Keratinocyte (primary cell): ENCODE results near the gene AGAP1. TPM values are rescaled to one million over a fixed set of nuclear protein-coding genes. Genes with fewer than 3 reads are reported as not detected.

Experiments used
- DNase-seq: peaks from one replicate; pipeline ENCODE4 v3.0.0-alpha.2; 2011; ENCODE audit warnings: low read depth, missing footprints, low spot score
- FAIRE-seq: peaks from 2 replicates; lab custom pipeline; 2011; peaks lifted over from hg19 to GRCh38; lab: Jason Lieb, UNC
- H2AFZ ChIP-seq: 2 replicates; pipeline ENCODE4 v1.6.0; 2012; ENCODE audit warnings: low read length, control low read depth, inconsistent platforms; ENCODE audit not compliant: control insufficient read depth
- H3K27ac ChIP-seq: 2 replicates; pipeline ENCODE4 v1.5.1; 2011; ENCODE audit warnings: low read length; ENCODE audit not compliant: control insufficient read depth, insufficient read depth
- H3K27me3 ChIP-seq: 3 replicates; pipeline ENCODE4 v1.6.0; 2011; ENCODE audit warnings: low read length; ENCODE audit not compliant: control insufficient read depth, insufficient read depth; ENCODE audit errors: extremely low read depth
- H3K36me3 ChIP-seq, 2 experiments: 2 replicates in 1 of 2; 3 replicates in 1 of 2; pipeline ENCODE4 v1.5.1; 2011; ENCODE audit warnings: low read length in 2 of 2, mild to moderate bottlenecking in 1 of 2; ENCODE audit not compliant: control insufficient read depth in 2 of 2, insufficient read depth in 2 of 2; ENCODE audit errors: extremely low read depth in 1 of 2
- H3K4me1 ChIP-seq: 3 replicates; pipeline ENCODE4 v1.5.1; 2011; ENCODE audit warnings: low read length; ENCODE audit not compliant: control insufficient read depth, insufficient read depth; ENCODE audit errors: extremely low read depth
- H3K4me2 ChIP-seq: 3 replicates; pipeline ENCODE4 v1.6.0; 2011; ENCODE audit warnings: low read depth, low read length; ENCODE audit not compliant: control insufficient read depth, insufficient read depth; ENCODE audit errors: extremely low read depth
- H3K4me3 ChIP-seq, 3 experiments: fragments of 200-600 bp in 1 of 3; sonication (generic) in 1 of 3; 2 replicates in 2 of 3; 3 replicates in 1 of 3; pipeline ENCODE4 v1.5.1; 2011 to 2016; ENCODE audit warnings: low read length in 3 of 3, mild to moderate bottlenecking in 3 of 3, control low read depth in 2 of 3, inconsistent platforms in 1 of 3, low read depth in 1 of 3, mixed read lengths in 1 of 3, mixed run types in 1 of 3, moderate library complexity in 1 of 3; ENCODE audit not compliant: control insufficient read depth in 2 of 3, insufficient read depth in 2 of 3; ENCODE audit errors: extremely low read depth in 1 of 3
- H3K79me2 ChIP-seq: 2 replicates; pipeline ENCODE4 v1.6.0; 2012; ENCODE audit warnings: low read length; ENCODE audit not compliant: control insufficient read depth, insufficient read depth
- H3K9ac ChIP-seq: 3 replicates; pipeline ENCODE4 v1.6.0; 2011; ENCODE audit warnings: low read length; ENCODE audit not compliant: control insufficient read depth, insufficient read depth; ENCODE audit errors: extremely low read depth
- H3K9me1 ChIP-seq: 3 replicates; pipeline ENCODE4 v1.6.0; 2011; ENCODE audit warnings: low read length; ENCODE audit not compliant: control insufficient read depth, insufficient read depth; ENCODE audit errors: extremely low read depth
- H3K9me3 ChIP-seq: 2 replicates; pipeline ENCODE4 v1.5.1; 2012; ENCODE audit warnings: low read depth, low read length; ENCODE audit not compliant: control insufficient read depth
- H4K20me1 ChIP-seq: 3 replicates; pipeline ENCODE4 v1.6.0; 2011; ENCODE audit warnings: low read length; ENCODE audit not compliant: control insufficient read depth, insufficient read depth; ENCODE audit errors: extremely low read depth
- EZH2 ChIP-seq: IDR thresholded peaks from one replicate; pipeline ENCODE4 v1.6.1; 2012; ENCODE audit warnings: inconsistent platforms, mild to moderate bottlenecking, low read length, moderate library complexity
- dilution Hi-C: fragments of 300-500 bp; cut with MboI; formaldehyde crosslinking; loops from one replicate; pipeline ENCODE4 v1.7.0; 2020; ENCODE audit warnings: low sequenced_read_pairs; ENCODE audit not compliant: extremely low pct_ligation_motif_present
- polyA plus RNA-seq, 5 experiments: library from polyadenylated mRNA; depleted of rRNA in 3 of 5; stranded (reverse) in 3 of 5; stranded (forward) in 1 of 5; unstranded in 1 of 5; fragments of >200 nt; gene quantifications; 1 replicate in 1 of 5; 2 replicates in 3 of 5; 3 replicates in 1 of 5; pipeline versions ENCODE4 v1.2.1 to v1.2.3, GENCODE V29; 2011 to 2012; ENCODE audit warnings: missing spikeins in 2 of 5, low read depth in 1 of 5, low replicate concordance in 1 of 5
- TF ChIP-seq, protein P1 (sequence below), 3 experiments: IDR thresholded peaks in 1 of 3; conservative IDR thresholded peaks in 1 of 3; optimal IDR thresholded peaks in 1 of 3; 2 replicates in 2 of 3; 3 replicates in 1 of 3; pipeline versions ENCODE3 to v1.5.1; 2011; ENCODE audit warnings: low read length in 3 of 3, mild to moderate bottlenecking in 3 of 3, moderate library complexity in 2 of 3, control low read depth in 1 of 3, inconsistent platforms in 1 of 3; ENCODE audit not compliant: insufficient read depth in 2 of 3; ENCODE audit errors: extremely low read depth in 1 of 3

AGAP1 gene
- polyA plus RNA-seq, 1 donor (not counting 4 experiments of a cell fraction or from before 2014, with no cell fraction given) = 12.6 TPM

DNA sequence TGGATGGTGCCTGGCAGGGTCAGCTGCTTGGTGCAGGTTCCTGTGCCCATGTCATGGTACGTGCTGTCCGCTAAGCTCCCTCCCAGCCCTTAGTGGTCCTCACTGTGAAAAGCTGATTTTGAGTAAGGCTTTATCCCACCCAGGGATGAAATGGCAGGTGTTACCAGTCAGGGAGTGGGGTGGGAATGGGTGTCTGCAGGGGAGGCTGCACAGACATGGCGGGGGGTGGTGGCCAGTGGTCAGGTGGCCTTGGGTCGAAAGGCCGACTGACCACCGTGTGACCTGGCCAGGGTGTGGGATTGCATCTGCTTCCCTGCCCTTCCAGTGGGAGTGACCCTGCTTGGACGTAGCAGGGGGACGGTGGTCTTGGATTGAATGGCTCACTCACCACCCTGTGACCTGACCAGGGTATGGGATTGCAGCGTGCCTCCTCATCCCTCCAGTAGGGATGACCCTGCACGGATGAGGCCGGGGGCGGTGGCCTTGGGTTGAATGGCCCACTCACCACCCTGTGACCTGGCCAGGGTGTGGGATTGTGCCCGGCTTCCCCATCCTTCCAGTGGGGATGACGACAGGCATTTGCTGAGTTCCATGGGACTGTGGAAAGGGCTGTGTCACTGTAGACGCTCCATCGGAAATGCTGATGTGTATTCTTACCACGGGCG is 29.8 kb downstream of the AGAP1 start:
- Histone ChIP-seq H2AFZ (no peak overlapping the region), H3K4me1 (no peaks in the 10 kb centered on the region), H4K20me1 (peaks cover 15% of the 10 kb centered on the region), H3K9ac (no peak overlapping the region), H3K4me3 (no peak overlapping the region), H3K27me3 (no peaks in the 10 kb centered on the region), H3K9me1 (peaks cover 5% of the 10 kb centered on the region), H3K4me2 (no peak overlapping the region), H3K79me2 (peaks cover 52% of the 10 kb centered on the region), H3K27ac (no peak overlapping the region), H3K9me3 (no peaks in the 10 kb centered on the region), H3K36me3 (no peaks in the 10 kb centered on the region)
- dilution Hi-C loops = no loop called here
- TF ChIP-seq EZH2 = no peak
- TF ChIP-seq, protein P1, sequence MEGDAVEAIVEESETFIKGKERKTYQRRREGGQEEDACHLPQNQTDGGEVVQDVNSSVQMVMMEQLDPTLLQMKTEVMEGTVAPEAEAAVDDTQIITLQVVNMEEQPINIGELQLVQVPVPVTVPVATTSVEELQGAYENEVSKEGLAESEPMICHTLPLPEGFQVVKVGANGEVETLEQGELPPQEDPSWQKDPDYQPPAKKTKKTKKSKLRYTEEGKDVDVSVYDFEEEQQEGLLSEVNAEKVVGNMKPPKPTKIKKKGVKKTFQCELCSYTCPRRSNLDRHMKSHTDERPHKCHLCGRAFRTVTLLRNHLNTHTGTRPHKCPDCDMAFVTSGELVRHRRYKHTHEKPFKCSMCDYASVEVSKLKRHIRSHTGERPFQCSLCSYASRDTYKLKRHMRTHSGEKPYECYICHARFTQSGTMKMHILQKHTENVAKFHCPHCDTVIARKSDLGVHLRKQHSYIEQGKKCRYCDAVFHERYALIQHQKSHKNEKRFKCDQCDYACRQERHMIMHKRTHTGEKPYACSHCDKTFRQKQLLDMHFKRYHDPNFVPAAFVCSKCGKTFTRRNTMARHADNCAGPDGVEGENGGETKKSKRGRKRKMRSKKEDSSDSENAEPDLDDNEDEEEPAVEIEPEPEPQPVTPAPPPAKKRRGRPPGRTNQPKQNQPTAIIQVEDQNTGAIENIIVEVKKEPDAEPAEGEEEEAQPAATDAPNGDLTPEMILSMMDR (optimal IDR thresholded peaks at IDR 0.05 in 1 of 3, IDR thresholded peaks at IDR 0.05 in 1 of 3, conservative IDR thresholded peaks at IDR 0.05 in 1 of 3; ENCODE audit: extremely low read depth in 1 of 3, insufficient read depth in 2 of 3, low read length in 3 of 3) = no peak
- no peak for FAIRE-seq
- no peak for DNase-seq

DNA sequence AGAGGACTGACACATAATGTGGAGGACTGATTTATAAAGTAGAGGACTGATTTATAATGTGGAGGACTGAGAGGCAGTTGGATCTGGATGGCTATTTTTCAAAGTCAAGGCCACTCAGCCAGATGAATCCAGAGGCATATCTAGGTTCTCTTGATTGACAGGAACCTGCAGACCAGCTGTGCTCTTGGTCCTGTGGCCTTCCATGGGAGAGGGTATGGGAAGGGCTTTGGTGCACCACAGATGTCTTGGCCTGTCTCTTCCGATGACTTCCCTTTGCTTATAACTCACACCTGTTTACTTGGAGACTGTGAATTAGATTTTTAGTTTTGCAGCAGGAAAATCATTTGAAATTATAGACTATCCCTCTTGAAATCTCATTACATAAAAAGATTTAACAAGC is 32.3 kb downstream of the AGAP1 start:
- Histone ChIP-seq H3K36me3 (no peaks in the 10 kb centered on the region), H2AFZ (no peak overlapping the region), H3K4me3 (no peak overlapping the region), H3K9ac (no peak overlapping the region), H3K4me2 (no peak overlapping the region), H3K9me3 (no peaks in the 10 kb centered on the region), H3K4me1 (no peaks in the 10 kb centered on the region), H3K27me3 (no peaks in the 10 kb centered on the region), H3K79me2 (peaks cover 53% of the 10 kb centered on the region), H3K9me1 (peaks cover 5% of the 10 kb centered on the region), H4K20me1 (peaks cover 15% of the 10 kb centered on the region), H3K27ac (no peak overlapping the region)
- TF ChIP-seq EZH2 = no peak
- TF ChIP-seq, protein P1 (optimal IDR thresholded peaks at IDR 0.05 in 1 of 3, IDR thresholded peaks at IDR 0.05 in 1 of 3, conservative IDR thresholded peaks at IDR 0.05 in 1 of 3; ENCODE audit: extremely low read depth in 1 of 3, insufficient read depth in 2 of 3, low read length in 3 of 3) = no peak
- no peak for DNase-seq
- dilution Hi-C loops = no loop called here
- FAIRE-seq = no peak
